Endothelial cell of umbilical vein (primary cell): ENCODE data around the gene MAML1. TPM values are rescaled to one million over a fixed set of nuclear protein-coding genes. Genes with fewer than 3 reads are reported as not detected.
A peak's percentile ranks its signal among the peaks of the same experiment; 100 is the strongest.

ENCODE experiments used
- BruUV-seq: library from RNA; stranded (reverse); fragments of 400-500 nt; replicated peaks from 2 replicates; lab custom pipeline; 2021; lab: Mats Ljungman, UMichigan
- CTCF ChIA-PET: fragments of 300-600, 350-600 bp; sonication (Branson Sonifier 250); formaldehyde crosslinking; loops from one replicate; lab custom pipeline; 2021; ENCODE audit warnings: antibody characterized with exemption, inconsistent platforms; lab: Charles Lee
- POLR2A ChIA-PET: fragments of 300-600, 350-600 bp; sonication (Branson Sonifier 250); formaldehyde crosslinking; loops from one replicate; lab custom pipeline; 2021; ENCODE audit warnings: antibody characterized with exemption, inconsistent platforms; lab: Charles Lee
- DNase-seq: peaks from one replicate; pipeline ENCODE4 v3.0.0-alpha.2; 2011; ENCODE audit warnings: low read depth, low spot score
- FAIRE-seq: peaks from 2 replicates; lab custom pipeline; 2011; peaks lifted over from hg19 to GRCh38; lab: Jason Lieb, UNC
- H2AFZ ChIP-seq: 2 replicates; pipeline ENCODE4 v1.6.0; 2012; ENCODE audit warnings: low read depth, low read length, control low read depth, inconsistent platforms
- H3K27ac ChIP-seq: 2 replicates; pipeline ENCODE4 v1.5.1; 2011; ENCODE audit warnings: low read depth, mild to moderate bottlenecking, control low read depth, low read length, moderate library complexity; ENCODE audit not compliant: insufficient read depth
- H3K27me3 ChIP-seq, 2 experiments: 2 replicates each; pipeline versions ENCODE4 v1.6.0 to v1.6.1; 2011; ENCODE audit warnings: low read length in 2 of 2, mixed read lengths in 1 of 2; ENCODE audit not compliant: control insufficient read depth in 2 of 2, insufficient read depth in 2 of 2
- H3K36me3 ChIP-seq, 2 experiments: 2 replicates in 1 of 2; 3 replicates in 1 of 2; pipeline ENCODE4 v1.5.1; 2011; ENCODE audit warnings: low read length in 2 of 2, mild to moderate bottlenecking in 1 of 2, moderate library complexity in 1 of 2; ENCODE audit not compliant: control insufficient read depth in 2 of 2, insufficient read depth in 2 of 2; ENCODE audit errors: extremely low read depth in 1 of 2
- H3K4me1 ChIP-seq: 3 replicates; pipeline ENCODE4 v1.5.1; 2011; ENCODE audit warnings: mild to moderate bottlenecking, low read length; ENCODE audit not compliant: control insufficient read depth, insufficient read depth; ENCODE audit errors: extremely low read depth
- H3K4me2 ChIP-seq: 2 replicates; pipeline ENCODE4 v1.6.1; 2011; ENCODE audit warnings: low read length, control low read depth, mixed read lengths; ENCODE audit not compliant: insufficient read depth
- H3K4me3 ChIP-seq, 3 experiments: fragments of 200-600 bp in 1 of 3; sonication (generic), shearing (Covaris generic) in 1 of 3; replicated peaks in 1 of 3; 2 replicates each; pipeline ENCODE4 v1.5.1; 2011 to 2016; ENCODE audit warnings: control low read depth in 3 of 3, low read length in 3 of 3, mild to moderate bottlenecking in 2 of 3, inconsistent platforms in 1 of 3, low read depth in 1 of 3, moderate library complexity in 1 of 3; ENCODE audit not compliant: insufficient read depth in 1 of 3
- H3K79me2 ChIP-seq: 2 replicates; pipeline ENCODE4 v1.6.0; 2012; ENCODE audit warnings: low read length, inconsistent platforms; ENCODE audit not compliant: control insufficient read depth, insufficient read depth
- H3K9ac ChIP-seq: replicated peaks from 2 replicates; pipeline ENCODE3; 2011; ENCODE audit warnings: low read length, control low read depth; ENCODE audit not compliant: insufficient read depth; ENCODE audit errors: extremely low read depth
- H3K9me1 ChIP-seq: replicated peaks from 3 replicates; pipeline ENCODE4 v1.6.0; 2011; ENCODE audit warnings: mild to moderate bottlenecking, low read length; ENCODE audit not compliant: control insufficient read depth, insufficient read depth; ENCODE audit errors: extremely low read depth
- H3K9me3 ChIP-seq: replicated peaks from 2 replicates; pipeline ENCODE4 v1.5.1; 2012; ENCODE audit warnings: low read length, inconsistent platforms; ENCODE audit not compliant: control insufficient read depth, insufficient read depth
- H4K20me1 ChIP-seq: replicated peaks from 2 replicates; pipeline ENCODE3; 2011; ENCODE audit warnings: mild to moderate bottlenecking, low read length; ENCODE audit not compliant: control insufficient read depth, insufficient read depth; ENCODE audit errors: extremely low read depth
- CTCF ChIP-seq, 2 donors: IDR thresholded peaks; 1 replicate in 1 of 2; 2 replicates in 1 of 2; pipeline ENCODE4 v1.5.1; 2011; ENCODE audit warnings: low read length in 2 of 2, mild to moderate bottlenecking in 2 of 2, moderate library complexity in 2 of 2, control low read depth in 1 of 2, inconsistent platforms in 1 of 2, low read depth in 1 of 2; ENCODE audit not compliant: insufficient read depth in 1 of 2; ENCODE audit errors: extremely low read depth in 1 of 2
- MAX ChIP-seq: IDR thresholded peaks from 2 replicates; pipeline ENCODE4 v1.6.1; 2011; ENCODE audit not compliant: insufficient read depth, insufficient read length
- MYC ChIP-seq: IDR thresholded peaks from one replicate; pipeline ENCODE4 v1.6.1; 2011; ENCODE audit warnings: mild to moderate bottlenecking, low read depth, low read length
- dilution Hi-C: fragments of 300-500 bp; cut with MboI; formaldehyde crosslinking; loops from one replicate; pipeline ENCODE4 v1.15.0; 2019; ENCODE audit warnings: low sequenced_read_pairs; ENCODE audit not compliant: extremely low pct_ligation_motif_present
- intact Hi-C: fragments of 100-400 bp; cut with micrococcal nuclease; formaldehyde crosslinking; loops from one replicate; pipeline ENCODE4 v1.10.0; 2022
- polyA plus RNA-seq, 4 experiments: library from polyadenylated mRNA; depleted of rRNA in 3 of 4; stranded (reverse) in 3 of 4; unstranded in 1 of 4; fragments of >200 nt; gene quantifications; 2 replicates each; pipeline versions ENCODE4 v1.2.1 to v1.2.3, GENCODE V29; 2011 to 2012; ENCODE audit warnings: missing spikeins in 1 of 4
- total RNA-seq: library from RNA; stranded (reverse); gene quantifications from 2 replicates; pipeline ENCODE4 v1.2.3, GENCODE V29; 2021

The MAML1 gene
- total and polyA plus RNA-seq, 2 donors (not counting 3 experiments of a cell fraction or from before 2014, with no cell fraction given), result 12.4 to 29.0 TPM

GRCh38 chr5:179819296-179820126 is 86.9 kb downstream of the MAML1 start:
- Histone ChIP-seq H2AFZ (peak overlapping the region; percentile 13), H3K4me1 (peaks cover 37% of the 10 kb centered on the region), H3K27ac (peak overlapping the region; percentile 96), H3K9me3 (no peaks in the 10 kb centered on the region), H3K9ac (peak overlapping the region; percentile 70), H3K4me3 (no peak overlapping the region), H3K79me2 (peaks cover 39% of the 10 kb centered on the region), H4K20me1 (peaks cover 7% of the 10 kb centered on the region), H3K36me3 (peaks cover 12 to 18% of the 10 kb centered on the region in 2 experiments), H3K9me1 (no peaks in the 10 kb centered on the region), H3K27me3 (no peaks in the 10 kb centered on the region), H3K4me2 (no peak overlapping the region)
- FAIRE-seq (peak; percentile 79), DNase-seq (peak; percentile 83)
- ChIA-PET CTCF (interaction anchor here (1.3 to 2.6 kb wide), 3 partner anchors 18 to 56 kb away, joined by 3 to 21 read pairs (median 10); no protein-coding TSS in a partner anchor), POLR2A (interaction anchor here (1.4 to 1.7 kb wide), 3 partner anchors 13 to 196 kb away, joined by 9 to 11 read pairs (median 10); partner anchors contain the start of genes HNRNPH1 and MAML1)
- intact Hi-C loops, result loop anchor here (1.0 to 5.0 kb wide), 5 partner anchors 12 to 262 kb away; partner anchors contain the start of genes HNRNPH1 and RNF130
- no TSS peak for BruUV-seq
- TF ChIP-seq MYC (peak; percentile 37), CTCF (IDR thresholded peaks at IDR 0.05; ENCODE audit: extremely low read depth in 1 of 2, insufficient read depth in 1 of 2, low read depth in 1 of 2, low read length in 2 of 2) (no peak), MAX (peak; percentile 86)
- dilution Hi-C loops, result no loop called here
